Gastroesophageal sphincter (tissue), 4 donors: ENCODE results near the gene UGT1A3. TPM values are rescaled to one million over a fixed set of nuclear protein-coding genes. Genes with fewer than 3 reads are reported as not detected.

Experiments
- ATAC-seq: fragments of 150-250 bp; one replicate; pipeline ENCODE4 v1.9.1; 2016; ENCODE audit warnings: mild to moderate bottlenecking, moderate library complexity
- H3K27ac ChIP-seq, 4 donors: fragments of 200-600 bp; sonication (generic) in 3 of 4; 1 replicate in 3 of 4; 2 replicates in 1 of 4; pipeline ENCODE4 v1.5.1; 2016 to 2019
- H3K27me3 ChIP-seq: fragments of 200-600 bp; sonication (generic); one replicate; pipeline ENCODE4 v1.5.1; 2019
- H3K36me3 ChIP-seq, 2 donors: fragments of 200-600 bp; sonication (generic); one replicate each; pipeline ENCODE4 v1.5.1; 2019; ENCODE audit warnings: control low read depth in 1 of 2
- H3K4me1 ChIP-seq, 3 donors: fragments of 200-600 bp; sonication (generic); 1 replicate in 2 of 3; 2 replicates in 1 of 3; pipeline ENCODE4 v1.5.1; 2016 to 2019; ENCODE audit warnings: control low read depth in 2 of 3
- H3K4me3 ChIP-seq, 2 donors: fragments of 200-600 bp; sonication (generic); one replicate each; pipeline ENCODE4 v1.5.1; 2019; ENCODE audit warnings: mild to moderate bottlenecking in 1 of 2, moderate library complexity in 1 of 2
- H3K9me3 ChIP-seq, 3 donors: fragments of 200-600 bp; sonication (generic); one replicate each; pipeline ENCODE4 v1.5.1; 2017 to 2019; ENCODE audit warnings: control low read depth in 2 of 3
- CTCF ChIP-seq, 4 experiments: fragments of 200-600 bp in 2 of 4; fragments of 450-650 bp in 2 of 4; sonication (generic) in 1 of 4; IDR thresholded peaks; one replicate each; pipeline ENCODE4 v1.5.1; 2017 to 2019; ENCODE audit warnings: antibody characterized with exemption in 4 of 4, mild to moderate bottlenecking in 2 of 4, moderate library complexity in 2 of 4
- EP300 ChIP-seq: sonication (generic); formaldehyde crosslinking; IDR thresholded peaks from one replicate; pipeline ENCODE4 v1.6.1; 2017; ENCODE audit warnings: antibody characterized with exemption, mild to moderate bottlenecking
- POLR2A ChIP-seq, 2 donors: fragments of 450-650 bp; IDR thresholded peaks; one replicate each; pipeline ENCODE4 v1.6.1; 2017; ENCODE audit warnings: antibody characterized with exemption in 2 of 2, mild to moderate bottlenecking in 2 of 2, moderate library complexity in 1 of 2
- POLR2AphosphoS5 ChIP-seq: sonication (generic); formaldehyde crosslinking; IDR thresholded peaks from one replicate; pipeline ENCODE4 v1.6.1; 2017; ENCODE audit warnings: antibody characterized with exemption
- WGBS, 2 donors: methylation state at CpG; one replicate each; pipeline ENCODE4 v1.1.5; 2018; ENCODE audit warnings: low coverage in 1 of 2; 5-methylcytosine and 5-hydroxymethylcytosine counted together
- total RNA-seq, 4 donors: library from RNA; depleted of rRNA; stranded (reverse); fragments of >200 nt; gene quantifications; one replicate each; pipeline ENCODE4 v1.1.0, GENCODE V29; 2016

Gene UGT1A3
- total RNA-seq, 4 donors from 2014 or later: not detected

- TF ChIP-seq POLR2A (IDR thresholded peaks at IDR 0.05) (no peak), EP300 (no peak), POLR2AphosphoS5 (no peak), CTCF (IDR thresholded peaks at IDR 0.05) (no peak)
- Histone ChIP-seq H3K4me1 (no peaks in the 10 kb centered on the region), H3K36me3 (no peaks in the 10 kb centered on the region), H3K4me3 (no peak overlapping the region), H3K27ac (no peak overlapping the region), H3K27me3 (peaks cover 17% of the 10 kb centered on the region), H3K9me3 (peaks cover 0 to 26% (median 0%) of the 10 kb centered on the region in 3 donors)
- 70 to 88% methylated on average over 2 to 5 of the region's 5 CpGs for WGBS, 2 donors
- ATAC-seq: no peak
These were observed 45.0 kb downstream of the UGT1A3 start for GRCh38 chr2:233773854-233774253.

DNA sequence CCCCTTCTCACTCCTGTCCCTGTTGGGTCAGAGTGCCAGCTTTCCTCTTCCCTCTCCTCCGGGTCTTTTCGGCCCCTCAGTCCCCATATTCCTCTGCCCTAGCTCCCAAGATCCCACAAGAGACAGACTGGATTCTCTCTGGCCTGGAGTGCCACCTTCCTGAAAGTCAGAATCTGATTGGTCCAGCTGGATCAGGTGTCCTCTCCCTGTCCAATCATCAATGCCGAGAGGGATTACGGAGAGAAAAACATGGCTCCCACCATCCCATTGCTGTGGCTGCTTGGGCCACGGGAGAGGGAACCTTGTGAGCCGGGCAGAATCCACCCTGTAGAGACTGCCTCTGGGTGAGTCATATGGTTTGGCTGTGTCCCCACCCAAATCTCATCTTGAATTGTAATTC, 46.6 kb downstream of the UGT1A3 start:
- WGBS, 2 donors: 100% methylated on average over 1 of the region's 6 CpGs; no CpG with 5 or more reads in 1 of the 2 donors
- H3K36me3 ChIP-seq: no peaks in the 10 kb centered on the region
- no peaks in the 10 kb centered on the region for H3K4me1 ChIP-seq
- no peak for TF ChIP-seq CTCF (IDR thresholded peaks at IDR 0.05)
- TF ChIP-seq POLR2AphosphoS5: no peak
- no peak for TF ChIP-seq POLR2A (IDR thresholded peaks at IDR 0.05)
- TF ChIP-seq EP300: no peak
- H3K27ac ChIP-seq: no peak overlapping the region
- H3K27me3 ChIP-seq: peaks cover 25% of the 10 kb centered on the region
- no peak for ATAC-seq
- H3K4me3 ChIP-seq: no peak overlapping the region
- peaks cover 0 to 26% (median 0%) of the 10 kb centered on the region in 3 donors for H3K9me3 ChIP-seq

- TF ChIP-seq EP300 (no peak), CTCF (IDR thresholded peaks at IDR 0.05) (no peak), POLR2A (IDR thresholded peaks at IDR 0.05) (no peak), POLR2AphosphoS5 (no peak)
- no peak for ATAC-seq
- Histone ChIP-seq H3K9me3 (peaks cover 0 to 26% (median 0%) of the 10 kb centered on the region in 3 donors), H3K36me3 (no peaks in the 10 kb centered on the region), H3K27ac (no peak within 1 kb of the TSS), H3K27me3 (peaks cover 25% of the 10 kb centered on the region), H3K4me3 (no peak within 1 kb of the TSS), H3K4me1 (no peaks in the 10 kb centered on the region)
- 50 to 100% methylated on average over 1 to 2 of the region's 2 CpGs for WGBS, 2 donors
These were observed 49.2 kb downstream of the UGT1A3 start, which contains the start of gene MROH2A for GRCh38 chr2:233778030-233778429. Gene MROH2A, plus strand, starts transcription at chr2:233778330. Its CDS starts 1,029 bp downstream, at chr2:233779359.

DNA sequence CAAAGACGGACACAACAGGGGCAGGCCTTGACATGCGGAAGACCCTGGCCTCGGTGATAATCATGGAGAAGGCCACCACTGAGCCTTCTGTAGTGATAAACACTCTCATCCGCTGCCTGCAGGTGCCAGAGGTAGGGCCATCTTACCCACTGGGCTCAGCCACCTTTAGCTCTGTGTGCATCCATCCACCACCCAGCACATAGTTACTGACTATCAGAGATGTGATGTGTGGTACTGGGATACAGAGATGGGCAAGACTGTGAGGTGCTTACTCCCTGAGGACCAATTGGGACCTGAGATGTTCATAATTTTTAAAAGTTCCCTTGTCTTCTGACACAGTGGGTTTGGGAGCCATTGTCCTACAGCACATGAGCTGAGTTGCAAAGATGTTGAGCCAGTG, 50.9 kb downstream of the UGT1A3 start:
- 100% methylated on average over 3 of the region's 4 CpGs; no CpG with 5 or more reads in 1 of the 2 donors for WGBS, 2 donors
- H3K9me3 ChIP-seq: peaks cover 0 to 26% (median 0%) of the 10 kb centered on the region in 3 donors
- ATAC-seq: no peak

More for the DNA sequence above, 50.9 kb downstream of the UGT1A3 start:
- no peak overlapping the region for H3K27ac ChIP-seq
- no peaks in the 10 kb centered on the region for H3K4me1 ChIP-seq
- TF ChIP-seq POLR2AphosphoS5: no peak
- TF ChIP-seq EP300: no peak
- TF ChIP-seq POLR2A (IDR thresholded peaks at IDR 0.05): no peak
- TF ChIP-seq CTCF (IDR thresholded peaks at IDR 0.05): no peak
- H3K36me3 ChIP-seq: no peaks in the 10 kb centered on the region
- no peak overlapping the region for H3K4me3 ChIP-seq
- peaks cover 28% of the 10 kb centered on the region for H3K27me3 ChIP-seq
